GM18508 (cell line): ENCODE results near the gene C15orf39.
"Not testable (repeated sequence)": the region's sequence is repeated elsewhere in the genome, so short reads cannot be mapped to it uniquely, and the experiment has no call there.

Source experiments
- ATAC-seq: cut with Tn5 transposase; IDR thresholded peaks from one replicate; pipeline ENCODE4 v1.9.1; 2021; ENCODE audit warnings: moderate number of reproducible peaks; ENCODE audit not compliant: insufficient read depth, unreplicated experiment

Gene C15orf39

DNA sequence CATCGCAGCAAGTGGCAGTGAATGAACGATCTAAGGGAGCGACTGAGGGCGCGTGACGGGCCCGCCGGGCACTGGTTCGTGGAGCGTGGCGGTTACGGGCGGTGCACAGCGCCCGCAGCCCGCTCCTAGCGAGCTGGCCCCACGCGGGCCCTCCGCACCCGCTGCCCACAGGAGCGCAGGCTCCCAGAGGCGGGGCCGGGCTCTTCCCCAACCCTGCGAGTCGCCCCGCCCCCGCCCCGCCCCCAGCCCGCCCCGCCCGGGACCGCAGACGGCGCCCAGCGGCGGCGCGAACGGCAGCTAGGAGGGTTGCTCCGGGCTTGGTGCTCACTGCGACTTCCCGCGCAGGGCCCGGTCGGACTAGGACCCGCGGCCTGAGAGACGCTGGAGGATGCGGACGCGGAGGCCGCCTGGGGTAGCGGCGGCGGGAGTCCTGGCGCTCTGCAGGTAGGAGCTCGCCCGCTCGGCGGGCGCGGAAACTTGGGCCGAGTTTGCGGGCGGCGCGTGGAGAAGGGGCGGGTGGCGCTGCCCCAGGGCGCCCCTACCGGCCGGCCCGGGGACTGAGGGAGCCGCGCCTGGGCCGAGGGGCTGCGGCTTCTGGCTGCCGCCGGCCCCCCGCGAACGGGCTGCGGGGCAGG lies at the start of gene C15orf39:
Gene C15orf39, plus strand, starts transcription at position 267 of the 635 bp plus-strand sequence. CDS start 4,167 bp downstream, outside the sequence.
- no peak for ATAC-seq

DNA sequence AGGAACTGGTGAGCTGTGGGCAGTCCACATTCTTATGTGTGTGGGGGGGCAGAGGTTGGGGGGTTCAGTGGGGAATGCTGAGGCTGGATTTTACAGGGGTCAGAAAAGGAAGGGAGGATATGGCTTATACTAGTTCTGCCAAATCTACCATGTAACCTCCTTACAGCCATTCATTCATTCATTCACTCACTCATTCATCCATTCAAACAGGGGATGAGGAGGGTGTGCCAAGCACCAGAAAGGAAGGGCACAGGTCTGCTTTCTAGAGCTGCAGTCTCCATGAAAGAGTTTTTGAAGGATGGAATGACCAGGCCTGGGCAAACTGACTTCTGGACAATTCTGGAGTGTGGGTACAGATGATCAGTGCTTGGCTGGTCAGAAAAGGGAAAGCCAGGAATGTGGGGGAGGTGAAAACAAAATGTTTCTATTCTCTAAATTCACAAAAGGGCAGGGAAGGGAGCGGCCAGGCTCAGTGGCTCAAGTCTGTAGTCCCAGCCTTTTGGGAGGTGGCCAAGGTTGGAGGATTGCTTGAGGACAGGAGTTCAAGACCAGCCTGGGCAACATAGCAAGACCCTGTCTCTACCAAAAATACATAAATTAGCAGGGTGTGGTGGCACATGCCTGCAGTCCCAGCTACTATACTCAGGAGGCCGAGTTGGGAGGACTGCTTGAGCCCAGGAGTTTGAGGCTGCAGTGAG lies 49.2 kb upstream of the C15orf39 start:
- ATAC-seq: no peak

DNA sequence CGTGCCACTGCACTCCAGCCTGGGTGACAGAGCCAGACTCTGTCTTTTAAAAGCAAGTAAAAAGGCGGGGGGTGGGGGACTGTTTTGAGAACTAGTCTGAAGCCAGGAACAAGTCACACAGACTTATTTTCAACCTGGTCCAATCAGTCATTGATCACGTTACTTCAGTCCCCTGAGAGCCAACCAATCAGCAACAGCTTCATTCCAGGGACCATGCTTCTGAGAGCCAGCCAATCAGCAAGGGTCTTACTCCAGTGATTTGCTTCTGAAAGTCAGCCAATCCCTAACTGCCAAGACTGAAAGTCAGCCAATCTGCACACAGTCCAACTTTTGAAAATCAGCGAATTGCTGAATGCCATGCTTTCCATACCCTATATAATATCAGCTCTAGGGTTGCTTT lies 48.6 kb upstream of the C15orf39 start:
- ATAC-seq: no peak

DNA sequence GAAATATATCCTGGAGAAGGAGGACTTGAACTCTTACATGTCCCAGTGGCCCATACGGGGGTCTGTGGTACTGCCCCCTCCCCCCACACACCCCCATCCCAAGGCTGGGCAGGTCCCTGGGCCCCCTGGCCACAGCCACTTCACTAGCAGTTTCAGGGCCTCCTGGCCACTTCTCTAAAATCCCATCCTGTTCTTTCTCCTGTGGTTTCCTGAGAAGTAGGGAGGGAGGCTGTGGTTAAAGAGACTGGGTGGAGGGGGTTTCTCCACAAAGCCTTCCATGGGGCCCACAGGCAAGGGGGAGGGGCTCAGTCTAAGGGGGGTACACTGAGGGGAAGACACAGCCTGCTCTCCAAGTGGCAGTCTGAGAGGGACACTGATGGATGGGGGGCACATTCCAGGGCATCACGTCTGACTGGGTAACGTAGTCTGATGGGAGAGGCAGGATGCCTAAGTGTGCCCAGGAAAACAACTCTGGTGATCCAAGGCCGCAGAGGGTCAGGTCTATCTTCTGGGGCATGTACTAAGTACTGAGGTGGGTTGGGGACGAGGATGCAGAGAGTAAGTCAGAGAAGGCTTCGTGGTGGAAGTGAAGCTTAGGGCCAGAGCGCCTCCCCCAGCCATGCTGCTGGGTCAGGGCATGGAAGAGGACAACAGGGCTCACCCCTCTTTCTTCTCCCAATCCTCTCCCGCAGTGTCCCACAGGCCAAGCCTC lies 48.0 kb upstream of the C15orf39 start:
- ATAC-seq: no peak

DNA sequence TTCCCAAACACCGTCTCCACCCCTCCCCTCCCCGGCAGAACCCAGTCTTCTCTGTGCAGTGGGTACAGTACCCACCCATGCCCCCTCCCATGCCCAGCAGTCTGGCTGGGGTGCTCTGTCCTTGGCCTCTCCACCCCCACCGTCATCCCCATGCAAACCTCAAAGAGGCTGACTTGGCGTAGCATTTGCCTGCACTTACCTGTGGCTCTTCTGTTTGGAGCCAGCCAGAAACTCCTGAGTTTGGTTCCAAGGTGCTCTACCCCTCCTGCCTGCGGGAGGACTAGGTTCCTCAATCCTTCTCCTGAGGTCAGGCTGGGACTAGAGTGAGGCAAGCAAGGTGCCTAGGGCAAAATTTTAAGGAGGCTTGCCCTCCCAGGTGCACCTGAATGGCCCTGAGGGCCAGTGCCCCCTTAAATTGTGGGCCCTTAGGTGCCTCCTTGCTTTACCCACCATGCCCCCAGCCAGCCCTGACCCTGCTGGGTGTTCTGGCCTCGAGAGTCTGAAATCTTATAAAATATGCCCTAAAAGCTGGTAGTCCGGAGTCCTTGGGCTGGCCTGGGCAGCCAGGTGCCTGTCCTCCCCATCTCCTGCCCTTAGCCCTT lies 47.1 kb upstream of the C15orf39 start:
- no peak for ATAC-seq

DNA sequence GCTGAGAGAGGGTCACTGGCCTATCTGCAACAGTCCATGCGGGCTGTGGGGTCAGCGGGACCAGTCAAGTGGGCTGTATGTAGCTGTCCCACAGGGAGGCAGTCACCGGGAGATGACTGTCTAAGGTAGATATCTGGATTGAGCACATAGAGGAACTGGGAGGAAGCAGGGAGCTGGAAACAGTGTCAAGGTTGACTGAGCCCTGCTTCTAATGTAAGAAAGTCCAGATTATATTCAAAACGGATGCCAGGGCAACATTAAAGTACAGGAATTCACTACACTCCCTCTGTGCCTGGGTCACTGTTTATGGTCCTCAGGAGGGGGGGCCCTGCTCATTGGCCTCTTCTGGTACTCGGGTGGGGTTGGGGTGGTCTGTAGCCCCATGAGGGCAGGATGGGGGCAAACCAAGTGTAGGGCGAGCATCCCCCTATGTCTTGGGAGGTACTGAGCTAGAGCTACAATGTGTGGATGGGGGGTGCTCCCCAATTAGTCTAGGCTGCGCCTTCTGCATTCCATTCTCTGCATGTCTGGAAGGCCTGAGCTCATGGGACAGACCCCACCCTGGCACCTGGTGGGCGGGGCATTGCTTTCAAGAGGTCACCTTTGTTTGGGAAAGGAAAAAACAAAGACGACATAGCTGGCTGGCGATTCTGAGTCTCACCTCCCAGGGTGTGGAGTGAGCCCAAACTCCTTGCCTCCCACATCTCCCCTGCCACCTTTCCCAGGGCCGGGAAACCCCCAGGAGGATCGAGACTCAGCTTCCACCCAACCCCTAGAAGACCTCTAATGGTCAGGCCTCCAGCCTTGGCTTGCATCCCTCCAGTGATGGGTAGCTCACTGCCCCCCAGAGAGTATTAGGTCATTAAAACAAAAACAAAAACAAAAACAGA lies 45.1 kb upstream of the C15orf39 start:
- ATAC-seq: no peak

DNA sequence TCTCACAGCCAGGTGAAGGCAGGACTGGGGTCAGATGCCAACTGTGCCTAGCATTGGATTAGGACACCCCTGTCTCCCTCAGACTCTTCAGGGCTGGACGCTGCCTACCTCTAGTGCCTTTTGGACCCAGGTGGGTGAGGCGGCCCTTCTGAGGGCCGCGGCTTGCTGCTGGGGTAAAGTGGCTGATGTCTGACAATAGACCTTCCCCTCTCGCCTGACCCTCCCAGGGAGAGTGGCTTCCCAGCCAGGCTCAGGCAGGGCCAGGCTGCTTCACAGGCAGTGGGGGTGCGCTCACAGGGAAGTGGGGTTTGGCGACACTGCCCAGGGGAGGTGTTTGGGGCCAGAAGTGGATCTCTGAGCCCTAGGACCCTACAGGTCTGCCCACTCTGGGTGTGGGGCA lies 43.3 kb upstream of the C15orf39 start:
- no peak for ATAC-seq

DNA sequence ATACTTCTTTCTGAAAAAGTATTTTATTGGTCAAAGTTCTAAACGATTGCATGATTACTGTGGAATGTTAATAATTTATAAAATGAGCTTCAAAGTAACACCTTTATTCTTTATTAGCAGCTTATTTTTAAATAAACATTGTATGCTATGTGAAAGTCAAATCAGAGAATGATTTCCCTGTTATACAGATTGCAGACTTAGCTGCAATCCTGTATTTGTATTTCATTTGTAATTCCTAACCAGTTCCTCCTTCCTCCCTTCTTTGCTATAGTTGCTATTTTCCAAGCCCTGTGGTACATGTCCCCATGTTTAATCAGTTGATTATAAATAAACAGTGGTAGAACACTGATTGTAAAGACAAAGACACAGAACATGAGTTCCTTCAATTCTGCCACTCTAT lies 42.4 kb upstream of the C15orf39 start:
- no peak for ATAC-seq

DNA sequence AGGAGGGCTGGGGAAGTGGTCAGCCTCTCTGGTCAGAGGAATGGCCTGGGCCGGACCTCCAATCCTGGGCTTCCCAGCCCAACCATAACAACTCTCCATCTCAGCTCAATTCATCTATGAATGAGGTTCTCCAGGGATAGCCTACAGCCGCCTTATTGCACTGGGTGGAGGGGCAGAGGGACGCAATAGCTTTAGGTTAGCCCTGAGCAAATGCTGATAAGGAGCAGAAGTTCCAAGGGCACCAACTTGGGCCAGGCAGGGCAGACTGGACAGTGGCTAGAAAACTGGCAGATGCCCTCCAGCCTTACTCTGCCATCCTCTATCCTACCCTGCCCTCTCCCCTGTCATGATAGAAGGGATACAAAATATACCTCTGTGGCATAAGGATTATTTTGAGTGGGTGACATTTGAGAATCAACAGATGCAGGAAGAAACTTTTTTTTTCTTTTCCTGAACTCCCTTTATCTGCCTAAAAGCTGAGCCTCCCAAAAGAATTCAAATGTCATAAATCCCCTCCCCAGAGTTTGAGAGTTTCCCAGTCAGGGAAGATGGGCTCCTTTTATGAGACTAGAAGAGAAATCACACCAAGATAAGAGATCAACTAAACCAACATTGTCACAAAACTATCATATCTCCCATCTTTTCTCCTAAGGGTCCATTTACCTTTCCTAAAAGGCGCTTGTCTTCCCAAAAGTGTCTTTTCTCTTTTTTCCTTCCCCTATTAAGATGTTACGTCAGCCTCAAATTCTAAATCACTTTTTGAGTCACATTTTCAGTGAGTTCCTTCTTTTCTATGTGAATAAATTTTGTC lies 40.4 kb upstream of the C15orf39 start:
- ATAC-seq: no peak

DNA sequence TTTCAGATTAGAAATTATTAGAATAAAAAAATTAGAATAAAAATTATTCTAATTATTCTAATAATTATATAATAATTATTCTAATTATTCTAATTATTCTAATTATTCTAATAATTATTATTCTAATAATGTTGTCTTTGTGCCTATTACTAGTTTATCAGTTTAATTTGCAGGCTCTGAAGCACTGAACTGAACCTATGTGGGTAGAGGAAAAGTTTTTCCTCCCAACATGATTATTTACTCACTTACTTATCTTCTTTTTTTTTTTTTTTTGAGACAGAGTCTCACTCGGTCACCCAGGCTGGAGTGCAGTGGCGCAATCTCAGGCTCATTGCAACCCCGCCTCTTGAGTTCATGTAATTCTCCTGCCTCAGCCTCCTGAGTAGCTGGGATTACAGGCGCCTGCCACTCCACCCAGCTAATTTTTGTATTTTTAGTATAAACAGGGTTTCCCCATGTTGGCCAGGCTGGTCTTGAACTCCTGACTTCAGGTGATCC lies 39.7 kb upstream of the C15orf39 start:
- no peak for ATAC-seq

DNA sequence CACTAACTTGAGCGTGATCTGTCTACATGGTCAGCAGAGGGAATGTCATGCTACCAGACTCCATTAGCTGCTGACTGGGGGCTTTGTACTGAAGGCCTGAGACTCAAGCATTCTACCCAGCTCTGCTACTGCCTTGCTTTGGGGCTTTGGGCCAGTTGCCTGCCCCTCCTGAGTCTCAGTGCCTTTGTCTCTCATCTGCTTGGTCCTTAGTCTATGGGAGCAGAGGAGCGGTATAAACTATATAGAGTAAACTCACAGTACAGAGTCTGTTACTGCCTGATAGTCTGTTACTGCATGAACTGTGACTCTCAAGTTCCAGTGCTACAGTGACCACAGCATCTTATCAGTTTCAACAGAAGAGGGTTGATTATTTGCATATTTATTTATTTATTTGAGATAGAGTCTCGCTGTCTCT lies 38.5 kb upstream of the C15orf39 start:
- no peak for ATAC-seq

DNA sequence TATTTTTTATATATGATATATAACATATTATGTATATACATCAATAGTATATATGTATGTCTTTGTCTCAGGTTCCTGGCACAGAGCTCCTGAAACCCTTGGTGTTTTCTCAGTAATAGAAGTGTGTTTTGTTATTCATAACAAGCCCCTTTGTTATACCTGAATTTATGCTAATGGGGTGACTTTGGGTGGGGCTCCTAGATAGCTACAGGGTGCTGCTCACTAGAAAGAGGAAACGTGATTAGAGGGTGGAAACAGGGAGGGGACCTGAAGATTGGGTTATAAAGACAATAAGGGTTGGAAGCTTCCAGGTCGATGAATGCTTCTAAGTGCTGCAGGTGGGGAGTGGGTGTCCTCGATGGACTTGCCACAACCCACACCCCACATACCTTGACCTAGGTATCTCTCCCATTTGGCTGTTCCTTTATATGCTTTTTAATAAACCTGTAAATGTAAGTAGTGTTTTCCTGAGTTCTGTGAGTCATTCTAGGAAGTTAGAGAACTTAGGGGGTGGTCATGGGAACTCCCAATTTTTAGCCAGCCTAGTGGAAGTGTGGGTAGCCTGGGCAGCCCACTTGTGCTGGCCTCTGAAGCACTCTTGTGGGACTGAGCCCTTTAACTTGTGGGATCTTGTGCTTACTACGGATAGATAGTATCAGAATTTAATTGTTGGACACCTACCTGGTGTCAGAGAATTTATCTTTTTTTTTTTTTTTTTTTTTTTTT lies 36.9 kb upstream of the C15orf39 start:
- no peak for ATAC-seq

DNA sequence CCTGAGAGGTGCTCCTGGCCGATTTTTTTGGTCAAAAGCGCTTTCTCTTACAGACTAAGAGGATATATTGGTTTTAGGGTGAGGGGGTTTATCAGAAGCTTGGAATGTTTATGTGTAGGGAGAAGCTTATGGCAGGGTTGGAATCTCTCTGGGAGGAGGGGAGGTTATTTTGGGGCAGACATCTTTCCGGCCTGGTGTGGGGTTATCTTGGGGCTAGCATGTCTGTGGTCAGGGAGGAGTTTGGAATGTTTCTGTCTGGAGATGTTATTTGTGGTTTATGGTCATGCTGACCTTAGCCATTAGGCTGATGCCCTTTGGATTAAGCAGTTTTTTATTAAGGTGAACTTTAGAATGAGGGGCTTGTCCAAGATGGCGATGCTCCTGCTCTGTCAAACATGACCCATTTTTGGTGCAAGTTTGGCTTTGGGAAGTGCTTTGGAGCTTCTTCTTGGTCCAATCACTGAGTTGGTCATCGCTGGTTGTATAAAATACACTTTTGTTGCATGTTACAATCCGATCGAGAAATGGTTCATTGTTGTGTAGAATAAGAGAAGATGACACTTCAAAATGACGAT lies 35.1 kb upstream of the C15orf39 start:
- ATAC-seq: not testable (repeated sequence)

DNA sequence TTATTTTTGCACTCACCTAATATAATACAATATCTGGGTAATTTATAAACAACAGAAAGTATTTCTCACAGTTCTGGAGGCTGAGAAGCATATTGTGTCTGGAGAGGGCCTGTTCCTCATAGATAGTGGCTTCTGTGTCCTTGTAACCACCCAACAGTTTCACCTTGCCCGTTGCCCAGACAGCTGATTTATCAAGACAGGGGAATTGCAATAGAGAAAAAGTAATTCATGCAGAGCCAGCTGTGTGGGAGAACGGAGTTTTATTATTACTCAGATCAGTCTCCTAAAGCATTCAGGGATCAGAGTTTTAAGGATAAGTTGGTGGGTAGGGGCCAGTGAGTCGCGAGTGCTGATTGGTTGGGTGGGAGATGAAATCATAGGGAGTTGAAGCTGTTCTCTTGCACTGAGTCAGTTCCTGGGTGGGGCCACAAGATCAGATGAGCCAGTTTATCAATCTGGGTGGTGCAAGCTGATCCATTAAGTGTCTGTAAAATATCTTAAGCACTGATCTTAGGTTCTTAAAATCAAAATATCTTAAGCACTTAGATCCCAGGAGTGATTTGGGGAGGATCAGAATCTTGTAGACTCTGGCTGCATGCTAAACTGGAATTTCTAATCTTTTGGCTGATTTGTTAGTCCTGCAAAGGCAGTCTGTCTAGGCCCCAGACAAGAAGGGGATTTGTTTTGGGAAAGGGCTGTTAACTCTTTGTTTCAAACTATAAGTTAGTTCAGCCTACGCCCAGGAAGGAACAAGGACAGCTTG lies 33.9 kb upstream of the C15orf39 start:
- no peak for ATAC-seq

DNA sequence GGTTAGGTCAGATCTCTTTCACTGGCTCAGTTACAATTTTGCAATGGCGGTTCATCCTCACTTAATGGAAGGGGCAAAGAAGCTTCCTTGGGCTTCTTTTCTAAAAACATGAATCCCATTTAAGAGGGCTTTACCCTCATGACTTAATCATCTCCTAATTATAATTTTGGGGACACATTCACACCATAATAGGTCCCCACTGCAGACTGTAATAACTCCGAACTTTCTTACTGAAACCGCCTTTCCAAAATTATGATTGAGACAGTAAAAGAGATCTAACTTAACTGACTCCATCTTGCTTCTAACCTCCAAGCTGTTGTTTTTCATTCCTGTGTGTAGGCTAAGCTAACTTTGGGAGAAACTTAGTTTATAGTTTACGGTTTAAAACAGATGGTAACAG lies 33.3 kb upstream of the C15orf39 start:
- ATAC-seq: no peak

DNA sequence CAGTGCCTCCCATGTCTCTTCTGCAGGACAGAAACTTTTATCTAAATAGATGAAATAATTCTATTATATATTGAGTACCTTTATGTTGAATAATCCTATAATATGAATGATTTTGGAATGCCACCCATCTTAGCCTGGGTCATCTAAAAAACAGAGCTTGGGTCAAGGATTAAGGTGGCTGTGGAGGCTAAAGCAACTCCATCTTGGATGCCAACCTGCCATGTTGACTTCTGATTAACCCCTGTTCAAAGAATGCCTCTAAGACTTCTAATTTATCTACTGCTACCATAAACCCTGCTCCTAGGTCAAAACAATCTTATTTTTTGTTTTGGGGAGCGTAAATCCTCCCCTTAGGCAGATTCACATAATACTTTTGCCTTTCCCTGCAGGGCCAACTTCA lies 31.5 kb upstream of the C15orf39 start:
- ATAC-seq: no peak

DNA sequence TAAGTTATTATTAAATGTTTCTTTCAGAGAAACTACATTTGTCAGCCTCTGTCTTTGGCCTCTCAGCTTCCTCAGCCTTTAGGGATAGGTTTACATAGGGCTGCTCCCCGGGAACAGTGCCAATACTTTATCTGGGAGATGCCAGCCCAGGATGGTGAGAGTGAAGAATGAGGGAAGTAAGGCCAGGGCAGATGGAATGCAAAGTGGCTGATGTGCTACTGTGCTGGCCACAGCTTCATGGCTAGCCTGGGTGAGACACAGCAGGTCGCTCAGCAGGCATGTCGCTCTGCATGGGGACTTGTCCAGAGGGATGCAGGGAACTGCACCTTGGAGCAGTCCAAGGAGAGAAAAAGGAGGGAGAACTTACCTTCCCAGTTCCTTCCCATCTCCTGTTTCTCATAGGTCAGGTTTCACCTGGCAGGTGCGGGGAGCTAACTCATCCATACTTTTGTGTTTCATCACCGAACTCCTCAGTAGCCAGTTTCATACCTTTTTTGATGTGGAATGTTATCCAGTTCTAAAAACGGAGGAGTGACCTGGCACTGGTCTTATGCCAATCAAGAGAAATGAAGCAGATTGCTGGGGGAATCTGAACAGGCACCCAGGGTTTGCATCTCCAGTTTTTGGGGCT lies 30.9 kb upstream of the C15orf39 start:
- no peak for ATAC-seq
